Smooth muscle cell of the pulmonary artery (primary cell): ENCODE results near the gene EPPIN. TPM values are rescaled to one million over a fixed set of nuclear protein-coding genes. Genes with fewer than 3 reads are reported as not detected.

ENCODE experiments used
- total RNA-seq: library from RNA; depleted of rRNA; stranded (reverse); fragments of >200 nt; gene quantifications from 2 replicates; pipeline ENCODE4 v1.2.3, GENCODE V29; 2014

Gene EPPIN
- total RNA-seq: 0.39 TPM in 1 of 2 replicates, not detected in the other

DNA sequence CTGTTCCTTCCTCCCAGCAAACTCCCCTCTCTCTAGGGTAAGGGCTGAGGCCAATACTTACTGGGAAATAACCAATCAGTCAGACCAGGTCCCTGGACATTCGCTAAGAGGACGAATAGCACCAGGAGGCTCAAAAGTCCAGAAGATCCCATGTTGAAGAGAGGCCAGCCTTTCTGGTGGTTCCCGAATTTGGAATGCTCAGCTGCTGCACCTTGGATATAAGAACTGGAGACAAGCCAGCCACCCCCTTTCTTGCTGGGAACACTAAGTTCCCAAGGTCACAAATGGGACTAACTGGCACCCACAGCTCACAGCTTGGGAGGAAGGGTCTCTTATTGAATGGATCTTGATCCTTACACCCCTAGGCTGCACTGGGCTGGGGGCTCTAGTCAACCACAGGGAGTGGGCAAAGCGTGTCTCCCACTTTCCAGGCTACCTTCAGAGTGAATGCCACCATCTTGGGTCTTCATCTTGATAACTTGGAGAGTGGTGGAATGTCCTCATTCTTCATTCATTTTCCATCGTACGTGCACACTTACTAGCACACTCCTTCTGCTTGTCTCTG lies at the start of gene EPPIN:
EPPIN (minus strand) TSS at position 196 of the 565 bp plus-strand sequence; CDS start at position 152, 44 bp downstream.

DNA sequence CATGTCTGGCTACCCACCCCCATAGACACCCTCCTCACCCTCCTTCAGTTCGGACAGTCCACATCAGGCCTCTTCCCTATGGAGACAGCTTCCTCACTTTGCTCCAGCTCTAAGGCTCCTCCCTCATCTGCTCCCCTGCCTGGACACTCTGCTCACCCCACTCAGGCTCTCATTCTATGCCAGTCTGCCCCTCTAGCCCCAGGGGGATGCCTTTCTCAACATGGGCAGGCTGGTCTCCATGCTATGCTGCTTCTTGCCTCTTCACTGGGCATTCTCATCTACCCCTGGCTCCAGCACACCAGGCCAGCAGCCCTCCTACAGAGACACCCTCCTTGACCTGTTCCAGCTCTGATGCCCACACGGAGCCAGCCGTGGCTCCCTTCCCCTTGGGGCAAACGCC lies 32.0 kb upstream of the EPPIN start, which contains the start of gene WFDC8:
WFDC8 (minus strand) TSS at position 101 of the 400 bp plus-strand sequence; CDS start at position 64, 37 bp downstream.

DNA sequence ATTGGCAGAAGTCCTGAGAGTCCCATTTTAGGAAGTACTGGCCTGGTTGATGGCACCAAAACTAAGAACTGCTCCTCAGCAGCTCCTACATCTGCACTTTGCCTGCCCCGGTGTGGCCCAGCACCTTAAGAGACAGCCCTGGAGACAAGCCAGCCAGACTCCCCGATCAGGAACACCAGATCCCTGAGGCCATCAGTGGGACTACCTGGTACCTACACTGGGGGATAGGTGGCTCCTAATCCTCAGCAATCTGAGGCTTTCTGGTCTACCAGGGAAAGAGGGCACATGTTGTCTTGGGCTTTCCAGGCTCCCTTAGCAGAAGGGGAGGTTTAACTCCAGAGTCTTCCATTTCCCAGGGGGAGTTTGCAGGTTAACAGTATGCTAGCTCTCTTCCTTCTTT lies 7.8 kb downstream of the EPPIN start, which contains the start of gene WFDC6:
WFDC6 (minus strand) TSS at position 101 of the 400 bp plus-strand sequence; CDS start at position 26, 75 bp downstream.

DNA sequence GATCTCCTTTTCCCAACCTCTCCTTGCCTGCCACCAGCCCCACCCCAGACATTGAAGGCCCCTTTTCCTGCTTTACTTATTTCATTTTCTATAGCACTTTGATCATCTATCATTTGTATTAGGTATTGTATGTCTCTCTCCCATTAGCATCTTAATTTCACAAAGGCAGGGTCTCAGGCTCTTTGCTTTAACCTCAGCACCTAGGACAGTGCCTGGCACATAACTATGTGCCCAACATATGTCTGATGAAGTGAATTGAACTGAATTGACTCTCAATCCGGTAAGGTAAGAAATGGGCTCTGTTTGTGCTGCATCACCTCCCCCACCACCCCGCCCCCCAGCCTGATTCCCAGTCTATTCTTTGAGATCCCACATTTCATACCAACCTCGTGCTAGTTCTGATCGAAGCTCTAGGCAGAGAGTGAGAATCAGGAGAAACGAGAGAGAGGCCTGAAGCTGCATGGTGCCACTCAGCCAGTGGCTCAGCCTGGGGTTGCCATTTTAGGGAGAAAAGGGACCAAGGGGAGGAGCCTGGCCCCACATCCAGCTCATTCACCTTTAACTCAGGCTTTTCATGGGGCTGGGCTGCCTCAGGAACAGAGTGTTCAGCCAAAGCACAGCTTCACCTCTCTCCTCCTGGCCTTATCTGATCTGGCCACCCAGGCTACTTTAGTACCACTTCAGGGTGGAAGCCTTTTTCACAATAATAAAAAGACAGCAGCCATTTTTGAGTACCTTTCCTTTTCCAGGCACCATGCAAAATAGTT lies 31.9 kb downstream of the EPPIN start, which contains the start of gene SPINT3:
SPINT3 (minus strand) TSS at position 476 of the 767 bp plus-strand sequence; CDS start at position 462, 14 bp downstream.

Other genes with a start within 250 kb of the EPPIN start
- gene RBPJL, start 240.6 kb downstream of the EPPIN start, total RNA-seq: not detected in 2 replicates
- 0.03 TPM in 1 of 2 replicates, not detected in the other for gene MATN4, start 239.1 kb downstream of the EPPIN start, total RNA-seq
- 61.4 and 105 TPM in 2 replicates for gene SDC4, start 199.0 kb downstream of the EPPIN start, total RNA-seq
- 34.0 and 36.3 TPM in 2 replicates for gene SYS1, start 184.2 kb downstream of the EPPIN start, total RNA-seq
- gene TP53TG5, start 169.1 kb downstream of the EPPIN start, total RNA-seq: 0.03 TPM in 1 of 2 replicates, not detected in the other
- gene DBNDD2, start 139.1 kb downstream of the EPPIN start, total RNA-seq: 3.0 and 4.7 TPM in 2 replicates
- gene PIGT, start 131.3 kb downstream of the EPPIN start, total RNA-seq: 59.5 and 63.0 TPM in 2 replicates
- not detected in 2 replicates for gene WFDC2, start 77.6 kb downstream of the EPPIN start, total RNA-seq
- gene SPINT3, start 31.8 kb downstream of the EPPIN start, total RNA-seq: not detected in 2 replicates
- not detected in 2 replicates for gene WFDC6, start 7.9 kb downstream of the EPPIN start, total RNA-seq
- 0.20 TPM in 1 of 2 replicates, not detected in the other for gene WFDC8, start 31.9 kb upstream of the EPPIN start, total RNA-seq
- gene WFDC10A, start 82.3 kb upstream of the EPPIN start, total RNA-seq: not detected in 2 replicates
- not detected in 2 replicates for gene WFDC9, start 83.9 kb upstream of the EPPIN start, total RNA-seq
- gene WFDC11, start 122.8 kb upstream of the EPPIN start, total RNA-seq: not detected in 2 replicates
- not detected in 2 replicates for gene WFDC13, start 154.6 kb upstream of the EPPIN start, total RNA-seq
- 0.26 TPM in 1 of 2 replicates, not detected in the other for gene WFDC10B, start 157.6 kb upstream of the EPPIN start, total RNA-seq
- not detected in 2 replicates for gene SPINT4, start 174.9 kb upstream of the EPPIN start, total RNA-seq
- gene WFDC3, start 244.5 kb upstream of the EPPIN start, total RNA-seq: 0.17 and 0.39 TPM in 2 replicates
- 5.9 and 12.8 TPM in 2 replicates for gene DNTTIP1, start 244.6 kb upstream of the EPPIN start, total RNA-seq